Smooth muscle cell (in vitro differentiated cells): Measurements from ENCODE around the gene NECTIN1. TPM values are rescaled to one million over a fixed set of nuclear protein-coding genes. Genes with fewer than 3 reads are reported as not detected.

Source experiments
- DNase-seq: peaks from one replicate; lab custom pipeline; 2025; ENCODE audit not compliant: unreplicated experiment; lab: John Stamatoyannopoulos, UW
- H2AFZ ChIP-seq: fragments of 200-600 bp; sonication (generic); 2 replicates; pipeline ENCODE4 v1.6.0; 2016; ENCODE audit warnings: antibody characterized with exemption, low read depth, mild to moderate bottlenecking
- H3F3A ChIP-seq: fragments of 200-600 bp; sonication (generic); 2 replicates; pipeline ENCODE4 v1.6.0; 2017; ENCODE audit warnings: antibody characterized with exemption, low read depth
- H3K27ac ChIP-seq: fragments of 200-600 bp; sonication (generic); 2 replicates; pipeline ENCODE4 v1.5.1; 2016; ENCODE audit warnings: low read depth, mild to moderate bottlenecking
- H3K27me3 ChIP-seq: fragments of 200-600 bp; sonication (generic); 2 replicates; pipeline ENCODE4 v1.6.1; 2016; ENCODE audit warnings: low read depth, mild to moderate bottlenecking
- H3K36me3 ChIP-seq: fragments of 200-600 bp; sonication (generic); 2 replicates; pipeline ENCODE4 v1.5.1; 2016; ENCODE audit warnings: low read depth
- H3K4me1 ChIP-seq: fragments of 200-600 bp; sonication (generic); 2 replicates; pipeline ENCODE4 v1.5.1; 2016; ENCODE audit warnings: low read depth
- H3K4me2 ChIP-seq: fragments of 200-600 bp; sonication (generic); 2 replicates; pipeline ENCODE4 v1.6.0; 2016; ENCODE audit warnings: mild to moderate bottlenecking
- H3K4me3 ChIP-seq: fragments of 200-600 bp; sonication (generic); 2 replicates; pipeline ENCODE4 v1.5.1; 2016; ENCODE audit warnings: mild to moderate bottlenecking
- H3K79me2 ChIP-seq: fragments of 200-600 bp; sonication (generic); 2 replicates; pipeline ENCODE4 v1.6.0; 2016; ENCODE audit warnings: low read depth, mild to moderate bottlenecking
- H3K9ac ChIP-seq: fragments of 200-600 bp; sonication (generic); 2 replicates; pipeline ENCODE4 v1.6.0; 2016; ENCODE audit warnings: low read depth
- H3K9me3 ChIP-seq: fragments of 200-600 bp; sonication (generic); replicated peaks from 2 replicates; pipeline ENCODE4 v1.5.1; 2016; ENCODE audit warnings: low read depth
- H4K20me1 ChIP-seq: fragments of 200-600 bp; sonication (generic); 2 replicates; pipeline ENCODE4 v1.6.0; 2016; ENCODE audit warnings: low read depth
- CTCF ChIP-seq: fragments of 200-600 bp; sonication (generic); IDR thresholded peaks from 2 replicates; pipeline ENCODE4 v1.5.1; 2017; ENCODE audit warnings: borderline replicate concordance, mild to moderate bottlenecking, antibody characterized with exemption; ENCODE audit not compliant: insufficient read depth, poor library complexity, severe bottlenecking
- WGBS: methylation state at CpG from one replicate; pipeline ENCODE4 v1.1.7; 2016; ENCODE audit warnings: low lambda C conversion rate; 5-methylcytosine and 5-hydroxymethylcytosine counted together
- polyA plus RNA-seq: library from polyadenylated mRNA; unstranded; fragments of >200 nt; fragmentation: Nextera tagmentation; extraction: Ambion mirVana; gene quantifications from 2 replicates; pipeline ENCODE4 v1.2.1, GENCODE V29; 2016
- total RNA-seq: library from RNA; depleted of rRNA; stranded (reverse); fragments of >200 nt; gene quantifications from 2 replicates; pipeline ENCODE4 v1.2.3, GENCODE V29; 2014

NECTIN1 gene
- total and polyA plus RNA-seq, 2 experiments from 2014 or later, result 4.9 to 10.1 TPM

- Histone ChIP-seq H4K20me1 (peaks cover 95% of the 10 kb centered on the region), H3K36me3 (no peaks in the 10 kb centered on the region), H3K9ac (no peak overlapping the region), H3K9me3 (no peaks in the 10 kb centered on the region), H3K27me3 (no peaks in the 10 kb centered on the region), H3K4me2 (no peak overlapping the region), H3F3A (peaks cover 6% of the 10 kb centered on the region), H3K27ac (no peak overlapping the region), H3K4me1 (peaks cover 21% of the 10 kb centered on the region), H3K4me3 (no peak overlapping the region), H2AFZ (no peak overlapping the region), H3K79me2 (no peaks in the 10 kb centered on the region)
- no peak for TF ChIP-seq CTCF
- 96% methylated on average over 13 of the region's 13 CpGs for WGBS
- DNase-seq, result no peak
Measured at GRCh38 chr11:119700536-119701346, 28.3 kb downstream of the NECTIN1 start.

GRCh38 chr11:119700030-119700429 lies 29.0 kb downstream of the NECTIN1 start:
- H4K20me1 ChIP-seq, result peaks cover 92% of the 10 kb centered on the region
- H3K9me3 ChIP-seq, result no peaks in the 10 kb centered on the region
- no peak for TF ChIP-seq CTCF
- H3K27me3 ChIP-seq, result no peaks in the 10 kb centered on the region
- WGBS, result 97% methylated on average over 7 of the region's 7 CpGs
- no peaks in the 10 kb centered on the region for H3K79me2 ChIP-seq
- no peak overlapping the region for H3K9ac ChIP-seq
- no peak overlapping the region for H3K4me2 ChIP-seq
- no peak overlapping the region for H3K27ac ChIP-seq
- H3K4me1 ChIP-seq, result peaks cover 21% of the 10 kb centered on the region
- no peaks in the 10 kb centered on the region for H3K36me3 ChIP-seq
- no peak overlapping the region for H3K4me3 ChIP-seq
- no peak overlapping the region for H2AFZ ChIP-seq
- peaks cover 6% of the 10 kb centered on the region for H3F3A ChIP-seq
- no peak for DNase-seq

- Histone ChIP-seq H3K27ac (no peak overlapping the region), H3K36me3 (no peaks in the 10 kb centered on the region), H3K4me3 (no peak overlapping the region), H3F3A (peaks cover 6% of the 10 kb centered on the region), H3K4me2 (no peak overlapping the region), H3K79me2 (no peaks in the 10 kb centered on the region), H3K27me3 (no peaks in the 10 kb centered on the region), H3K9me3 (no peaks in the 10 kb centered on the region), H3K4me1 (peaks cover 21% of the 10 kb centered on the region), H2AFZ (no peak overlapping the region), H4K20me1 (peaks cover 85% of the 10 kb centered on the region), H3K9ac (no peak overlapping the region)
- TF ChIP-seq CTCF, result no peak
- 49% methylated on average over 13 of the region's 13 CpGs for WGBS
- no peak for DNase-seq
Measured at GRCh38 chr11:119699227-119699626, 29.8 kb downstream of the NECTIN1 start.

- no peak for DNase-seq
- no peaks in the 10 kb centered on the region for H3K36me3 ChIP-seq
- H3K4me1 ChIP-seq, result peaks cover 28% of the 10 kb centered on the region
- 96% methylated on average over 2 of the region's 2 CpGs for WGBS
- peaks cover 6% of the 10 kb centered on the region for H3F3A ChIP-seq
- peaks cover 79% of the 10 kb centered on the region for H4K20me1 ChIP-seq
- H2AFZ ChIP-seq, result no peak overlapping the region
- H3K9ac ChIP-seq, result no peak overlapping the region
- H3K27ac ChIP-seq, result no peak overlapping the region
- no peaks in the 10 kb centered on the region for H3K79me2 ChIP-seq
- no peak overlapping the region for H3K4me3 ChIP-seq
- no peaks in the 10 kb centered on the region for H3K27me3 ChIP-seq
- TF ChIP-seq CTCF, result no peak
- H3K4me2 ChIP-seq, result no peak overlapping the region
- no peaks in the 10 kb centered on the region for H3K9me3 ChIP-seq
Measured at GRCh38 chr11:119697882-119698281, 31.1 kb downstream of the NECTIN1 start.
